Epidermal melanocyte (primary cell): ENCODE data around the gene FEN1.

Experiments used
- DNase-seq: peaks from one replicate; pipeline ENCODE4 v3.0.0; 2011; ENCODE audit warnings: low spot score; ENCODE audit not compliant: insufficient read length

Gene FEN1

DNA sequence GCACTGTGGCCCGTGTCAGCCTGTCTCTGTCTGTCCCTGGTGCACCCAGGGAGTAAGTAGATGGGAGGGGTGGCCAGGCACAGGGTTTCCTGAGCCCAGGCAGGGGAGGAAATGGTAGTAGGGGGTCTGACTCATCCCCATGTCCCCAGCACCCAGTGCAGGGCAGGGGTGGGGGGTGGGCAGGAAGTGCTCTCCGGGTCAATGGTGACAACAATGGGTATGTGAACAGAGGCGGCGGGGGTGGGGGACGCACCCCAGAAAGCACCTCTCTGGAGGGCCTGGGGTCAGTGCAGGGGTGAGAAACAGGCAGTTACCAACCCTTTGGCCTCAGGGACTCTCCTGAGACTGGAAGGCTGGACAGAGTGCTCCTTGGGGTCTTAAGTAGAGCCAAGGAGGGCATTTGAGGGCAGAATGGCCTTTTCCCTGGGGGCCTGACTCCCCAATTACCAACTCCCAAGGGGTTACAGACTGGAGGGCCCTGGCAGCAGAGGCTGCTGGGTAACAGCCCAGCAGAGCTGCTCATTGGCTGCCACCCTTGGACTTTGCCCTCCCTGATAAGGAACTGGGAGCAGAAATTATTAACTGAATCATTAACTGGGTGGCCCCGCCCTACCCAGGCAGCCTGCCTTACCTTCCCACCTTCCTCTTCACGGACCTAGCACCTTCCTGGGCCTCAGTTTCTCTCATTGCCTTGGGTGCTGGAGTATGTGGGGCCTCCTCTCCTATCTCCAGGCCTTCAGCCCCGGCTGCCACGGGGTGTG lies 36.1 kb upstream of the FEN1 start:
- no peak for DNase-seq

DNA sequence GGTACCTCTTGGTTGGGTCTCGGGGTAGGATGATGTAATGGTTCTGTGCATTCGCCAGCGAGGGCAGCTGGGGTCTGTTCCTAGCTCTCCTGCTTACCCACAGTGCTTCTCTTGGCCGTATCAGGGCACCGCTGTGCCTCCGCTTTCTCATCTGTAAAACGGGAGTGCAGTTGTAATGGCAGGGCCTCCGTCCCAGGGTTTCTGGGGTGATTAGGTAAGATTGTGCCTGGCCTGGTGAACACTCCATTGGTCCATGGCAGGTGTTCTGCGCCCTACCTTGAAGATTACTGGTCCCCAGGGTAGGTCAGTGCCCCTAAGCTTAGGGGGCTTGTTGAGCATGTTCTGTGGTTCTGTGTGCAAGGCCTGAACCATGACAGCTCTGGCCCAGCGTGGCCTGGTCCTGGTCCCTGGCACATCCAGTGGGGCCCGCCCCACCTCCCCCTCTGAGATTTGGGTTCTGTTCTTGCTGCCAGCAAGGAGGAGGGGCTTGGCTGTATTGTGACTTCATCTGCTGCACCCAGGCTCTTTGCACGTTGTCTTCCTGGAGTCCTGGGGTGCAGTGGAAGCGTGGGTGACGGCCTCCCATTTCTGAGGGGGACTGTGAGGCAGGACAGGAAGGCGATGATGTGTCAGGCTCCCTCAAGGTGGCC lies 35.4 kb upstream of the FEN1 start:
- DNase-seq = no peak

DNA sequence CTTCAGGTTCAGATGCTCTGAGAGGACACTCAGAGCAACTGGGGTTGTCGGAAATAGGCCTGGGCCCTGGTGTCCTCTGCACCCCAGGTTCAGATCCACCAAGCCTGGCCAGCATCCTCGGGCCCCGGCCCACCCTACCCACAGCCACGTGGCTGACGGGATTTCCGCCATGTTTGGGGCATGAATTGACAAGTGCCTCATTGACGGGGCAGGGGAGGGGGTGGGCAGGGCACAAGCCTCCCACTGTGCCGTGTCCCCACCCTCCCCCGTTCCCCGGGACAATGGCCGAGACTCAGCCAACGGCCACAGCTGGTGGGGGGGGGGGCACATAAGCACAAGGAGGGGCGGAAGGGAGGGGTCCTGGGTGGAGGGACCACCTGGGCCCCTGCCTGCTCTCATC lies 31.8 kb upstream of the FEN1 start:
- no peak for DNase-seq

DNA sequence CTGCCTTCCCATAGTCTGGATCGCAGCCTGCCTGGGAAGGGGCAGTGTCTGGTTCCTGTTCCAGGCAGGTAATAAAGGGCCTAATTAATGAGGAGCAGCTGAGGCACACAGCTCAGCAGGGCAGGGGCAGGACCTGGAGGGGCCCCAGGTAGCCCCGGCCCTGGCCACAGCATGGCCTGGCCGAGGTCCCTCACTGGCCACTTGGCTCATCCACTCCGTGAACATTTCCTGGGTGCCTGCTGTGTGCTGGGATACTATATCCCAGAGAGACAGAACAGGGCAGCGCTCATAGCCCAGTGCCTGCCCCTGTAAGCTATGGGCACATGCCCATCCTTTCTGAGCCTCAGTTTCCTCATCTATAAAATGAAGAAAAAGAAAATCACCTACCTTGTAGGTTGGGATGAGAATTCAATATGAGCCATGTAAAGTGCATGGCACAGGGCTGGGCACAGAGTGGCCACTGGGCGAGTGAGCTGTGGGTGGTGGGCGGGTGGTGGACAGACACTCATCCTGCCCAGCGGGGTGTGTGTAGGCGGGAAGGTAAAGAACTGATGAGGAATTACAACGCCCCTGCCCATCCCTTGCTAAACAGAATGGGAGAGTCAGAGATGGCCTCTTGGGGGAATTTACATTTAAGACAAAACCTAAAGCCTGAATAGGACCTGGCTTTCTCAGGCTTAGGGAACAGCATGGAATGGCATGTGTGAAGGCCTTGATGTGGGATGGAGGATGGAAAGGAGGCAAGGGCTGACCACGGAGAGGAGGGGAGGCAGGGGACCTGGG lies 31.1 kb upstream of the FEN1 start:
- DNase-seq = no peak

DNA sequence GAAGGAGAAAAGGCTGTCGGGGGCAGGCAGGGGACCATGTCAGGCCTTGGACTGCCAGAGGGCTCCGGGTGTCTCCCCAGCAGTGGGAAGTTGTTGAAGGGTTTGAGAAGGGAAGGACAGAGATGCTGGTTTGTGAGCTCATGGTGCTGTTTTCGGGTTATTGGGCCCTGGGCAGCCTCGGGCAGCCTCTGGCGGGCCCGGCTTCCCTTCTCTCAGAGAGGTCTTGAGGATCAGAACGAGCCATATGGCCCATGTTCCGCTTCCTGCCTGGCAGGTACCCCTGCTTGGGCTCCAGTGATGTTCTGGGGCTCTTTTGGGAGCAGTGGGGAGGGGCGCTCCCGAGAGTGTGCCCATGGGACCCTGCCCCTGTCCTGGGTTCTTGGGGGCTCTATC lies 30.5 kb upstream of the FEN1 start:
- DNase-seq = no peak

DNA sequence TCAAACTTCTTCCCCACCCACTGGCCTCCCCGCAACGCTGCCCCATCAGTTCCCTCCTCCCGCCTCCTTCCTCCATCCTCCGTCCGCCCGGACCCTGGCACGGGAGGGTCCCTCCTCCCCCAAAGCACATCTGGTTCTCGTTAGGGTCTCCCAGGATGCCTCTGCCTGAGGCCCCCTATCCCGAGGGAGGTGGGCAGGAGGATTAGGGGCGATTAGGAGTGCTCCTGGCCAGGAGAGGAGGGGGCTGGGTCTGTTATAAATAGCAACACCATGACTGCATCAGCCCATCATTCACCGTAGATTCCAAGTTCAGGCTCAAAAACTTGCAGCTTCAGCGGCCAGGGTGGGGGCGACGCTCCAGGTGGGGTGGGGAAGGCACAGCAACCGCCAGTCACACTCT lies 29.9 kb upstream of the FEN1 start:
- DNase-seq = no peak

DNA sequence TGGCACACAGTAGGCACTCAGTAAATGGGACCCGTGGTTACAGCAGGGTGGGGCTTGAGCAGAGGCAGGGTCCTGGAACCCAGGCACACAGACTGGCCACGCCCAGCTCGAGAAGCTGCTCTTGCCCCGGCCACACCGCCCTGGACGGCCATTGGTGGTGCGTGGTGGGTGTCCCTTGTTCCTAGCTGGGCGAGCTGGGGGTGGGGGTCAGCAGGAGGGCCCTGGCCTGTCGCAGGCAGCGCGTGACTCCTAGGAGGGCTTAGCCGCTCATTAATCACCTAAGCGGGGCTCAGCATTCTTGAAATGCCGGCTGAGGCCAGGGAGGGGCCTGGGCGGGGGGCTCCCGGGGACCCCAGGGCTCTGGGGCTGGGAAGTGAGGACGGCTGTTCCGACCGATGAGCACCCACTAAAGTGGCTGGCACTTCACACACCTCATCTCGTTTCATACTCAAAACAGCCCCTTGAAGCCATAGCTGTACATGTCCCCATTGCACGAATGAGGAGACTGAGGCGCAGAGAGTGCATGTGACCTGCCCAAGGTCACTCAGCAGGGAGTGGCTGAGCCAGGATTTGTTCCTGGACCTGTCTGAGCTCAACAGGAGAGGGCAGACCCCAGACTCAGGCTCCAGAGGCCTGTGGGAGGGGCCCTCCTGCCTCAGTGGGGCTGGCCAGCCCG lies 28.6 kb upstream of the FEN1 start:
- no peak for DNase-seq

DNA sequence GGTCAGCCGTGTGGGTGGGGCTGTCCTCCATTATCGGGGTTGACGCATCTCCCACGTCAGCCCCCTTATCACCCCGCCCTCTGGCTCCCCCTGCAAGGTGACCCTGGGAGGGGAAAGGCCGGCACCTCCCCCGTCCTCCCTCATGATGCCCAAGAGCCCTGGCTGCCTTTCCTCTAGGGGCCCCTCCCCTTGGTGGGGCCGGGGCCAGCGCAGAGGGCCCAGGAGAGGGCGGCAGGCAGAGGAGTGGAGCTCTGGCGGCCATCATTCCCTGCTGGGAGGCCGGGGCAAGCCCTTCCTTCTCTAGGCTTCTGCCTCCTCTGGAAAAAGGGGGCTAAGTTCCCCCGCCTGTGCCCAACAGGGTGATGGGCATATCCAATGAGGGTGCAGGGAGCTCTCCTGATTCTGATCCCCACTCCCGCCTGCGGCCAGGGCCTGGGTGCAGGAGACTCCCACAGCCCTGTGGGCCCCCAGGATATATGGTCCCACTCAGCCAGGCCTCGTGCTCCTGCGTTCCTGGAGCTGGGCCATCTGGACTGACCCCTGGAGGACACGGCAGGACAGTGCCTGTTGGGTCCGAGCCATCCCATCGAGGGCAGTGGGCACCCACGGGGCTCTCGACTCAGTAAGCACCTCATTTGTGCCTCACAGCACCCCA lies 28.0 kb upstream of the FEN1 start:
- no peak for DNase-seq

DNA sequence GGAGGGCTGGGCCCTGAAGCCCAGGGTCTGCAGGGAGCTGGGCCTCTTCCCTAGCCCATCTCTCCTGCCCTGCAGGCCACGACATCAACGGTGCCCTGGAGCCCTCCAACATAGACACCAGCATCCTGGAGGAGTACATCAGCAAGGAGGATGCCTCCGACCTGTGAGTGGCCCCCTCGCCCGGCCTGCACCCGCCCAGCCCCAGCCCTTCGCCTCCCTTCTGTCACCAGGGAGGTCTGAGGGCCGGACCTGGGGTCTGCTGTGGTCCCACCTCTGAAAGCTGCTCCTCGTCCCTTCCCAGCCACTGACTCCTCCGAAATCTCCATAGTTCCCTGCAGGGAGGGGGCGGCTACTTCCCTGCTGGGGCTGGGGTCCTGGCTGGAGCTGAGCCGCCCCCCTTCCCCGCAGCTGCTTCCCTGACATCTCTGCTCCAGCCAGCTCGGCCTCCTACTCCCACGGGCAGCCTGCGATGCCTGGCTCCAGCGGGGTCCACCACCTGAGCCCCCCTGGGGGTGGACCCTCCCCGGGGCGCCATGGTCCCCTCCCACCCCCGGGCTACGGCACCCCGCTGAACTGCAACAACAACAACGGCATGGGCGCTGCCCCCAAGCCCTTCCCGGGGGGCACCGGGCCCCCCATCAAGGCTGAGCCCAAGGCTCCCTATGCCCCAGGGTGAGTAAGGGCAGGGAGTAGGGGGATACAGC lies 27.0 kb upstream of the FEN1 start:
- DNase-seq = no peak

DNA sequence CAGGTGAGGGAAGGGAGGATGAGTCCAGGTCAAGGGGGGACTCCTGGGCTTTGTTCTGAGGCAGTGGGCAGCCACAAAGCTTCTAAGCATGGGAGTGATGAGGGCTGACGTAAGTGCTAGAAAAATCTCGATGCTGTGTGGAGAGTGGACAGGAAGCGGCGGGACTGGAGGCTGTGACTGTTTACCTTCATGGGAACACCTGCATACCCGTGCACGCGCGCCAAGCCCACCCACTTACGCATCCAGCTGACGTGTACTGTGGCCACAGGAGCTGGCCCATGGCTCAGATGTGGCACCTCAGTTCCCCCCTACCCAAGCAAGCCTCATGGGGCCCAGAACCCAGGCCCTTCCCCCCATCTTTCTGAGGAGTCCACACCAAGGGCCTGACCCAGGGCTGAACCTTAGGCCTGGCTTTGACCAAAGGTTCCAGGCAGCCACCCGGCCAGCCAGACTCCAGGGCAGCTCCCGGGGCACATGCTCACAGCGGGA lies 26.3 kb upstream of the FEN1 start:
- no peak for DNase-seq

DNA sequence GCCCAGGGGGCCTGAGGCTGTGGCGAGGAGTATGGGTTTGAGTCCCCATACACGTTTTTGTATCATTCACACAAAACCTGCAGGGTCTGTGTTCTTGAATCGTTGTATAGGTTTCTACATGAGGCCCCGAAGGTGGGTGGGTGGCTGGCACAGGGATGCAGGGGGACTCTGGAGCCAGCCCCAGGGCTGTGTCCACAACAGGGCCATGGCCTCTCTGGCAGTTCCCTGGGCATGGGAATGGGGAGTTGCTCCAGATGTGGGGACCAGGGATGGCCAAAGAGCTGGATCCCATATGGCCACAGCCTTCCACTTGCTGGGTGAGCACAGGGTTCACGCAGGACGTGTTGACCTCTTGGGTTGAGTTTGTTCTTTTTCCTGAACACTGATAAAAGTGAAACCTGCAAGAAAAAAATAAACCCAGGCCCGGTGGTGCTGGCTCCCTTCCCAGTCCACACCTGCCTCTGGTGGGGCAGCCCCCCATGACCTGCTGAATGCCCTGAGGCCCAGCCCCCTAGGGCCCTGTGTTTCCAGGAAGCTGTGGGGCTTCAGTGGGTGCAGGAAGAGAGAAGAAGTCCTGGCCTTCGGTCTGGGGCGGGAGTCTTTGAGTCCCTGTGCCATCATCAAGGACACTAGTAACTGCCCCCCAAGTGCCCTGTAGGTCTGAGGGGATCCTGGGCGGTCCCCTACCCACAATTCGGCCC lies 24.2 kb upstream of the FEN1 start:
- DNase-seq = no peak

DNA sequence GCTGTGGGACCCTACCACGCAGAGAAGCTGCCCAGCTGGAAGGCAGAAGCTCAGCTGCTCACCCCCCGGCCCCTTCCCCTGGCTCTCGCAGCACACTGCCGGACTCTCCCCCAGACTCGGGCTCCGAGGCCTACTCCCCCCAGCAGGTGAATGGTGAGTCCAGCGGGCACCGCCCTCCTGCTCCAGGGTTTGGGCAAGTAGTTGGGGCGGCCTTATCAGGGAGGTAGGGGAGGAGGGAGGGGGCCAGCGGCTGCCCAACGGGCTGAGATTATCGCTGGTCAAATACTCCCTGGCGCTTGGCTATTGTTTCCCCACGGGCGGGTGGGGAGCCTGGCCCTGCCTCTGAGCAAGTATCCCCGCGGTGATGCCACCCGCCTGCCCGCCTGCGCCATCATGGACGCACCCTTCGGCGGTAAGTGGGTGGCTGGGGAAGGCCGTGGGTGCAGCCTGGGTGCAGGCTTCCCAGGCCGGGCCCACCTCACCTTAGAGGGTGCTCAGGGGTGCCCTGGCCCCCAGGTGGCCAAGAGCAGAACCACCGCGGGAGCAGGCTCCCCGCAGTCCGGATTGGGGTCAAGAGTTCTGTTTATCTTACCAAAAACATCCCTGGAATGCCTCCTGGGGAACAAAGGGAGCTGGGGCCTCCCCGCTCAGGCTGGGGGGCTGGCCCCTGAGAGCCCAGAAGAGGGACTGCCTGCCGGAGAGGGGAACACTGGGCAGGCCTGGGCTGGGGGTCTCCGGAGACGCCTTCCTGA lies 23.4 kb upstream of the FEN1 start:
- DNase-seq = no peak

DNA sequence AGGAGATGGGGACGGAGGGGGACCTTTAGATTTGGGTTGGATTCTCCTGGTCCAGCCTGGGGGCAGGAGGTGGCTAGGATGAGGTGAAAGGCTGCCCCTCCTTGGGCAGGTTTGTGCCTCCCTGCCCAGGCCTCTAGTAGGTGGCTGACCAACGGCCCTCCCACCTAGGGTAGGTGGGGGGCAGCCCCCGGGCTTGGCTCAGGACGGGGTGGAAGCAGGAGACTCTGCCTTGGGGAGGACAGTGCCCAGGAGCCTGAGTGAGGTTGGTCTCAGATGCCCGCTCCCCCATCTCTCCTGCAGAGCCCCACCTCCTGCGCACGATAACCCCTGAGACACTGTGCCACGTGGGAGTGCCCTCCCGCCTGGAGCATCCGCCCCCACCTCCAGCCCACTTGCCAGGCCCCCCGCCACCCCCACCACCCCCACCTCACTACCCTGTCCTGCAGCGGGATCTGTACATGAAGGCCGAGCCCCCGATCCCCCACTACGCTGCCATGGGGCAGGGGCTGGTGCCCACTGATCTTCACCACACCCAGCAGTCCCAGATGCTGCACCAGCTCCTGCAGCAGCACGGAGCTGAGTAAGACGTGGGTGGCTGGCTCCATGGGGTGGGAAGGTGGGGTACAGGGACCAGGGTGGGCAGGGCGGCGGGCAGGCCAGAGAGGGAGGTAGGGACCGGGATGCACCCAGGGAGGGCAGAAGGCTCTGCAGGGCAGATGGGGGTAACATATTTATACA lies 22.6 kb upstream of the FEN1 start:
- DNase-seq = no peak

DNA sequence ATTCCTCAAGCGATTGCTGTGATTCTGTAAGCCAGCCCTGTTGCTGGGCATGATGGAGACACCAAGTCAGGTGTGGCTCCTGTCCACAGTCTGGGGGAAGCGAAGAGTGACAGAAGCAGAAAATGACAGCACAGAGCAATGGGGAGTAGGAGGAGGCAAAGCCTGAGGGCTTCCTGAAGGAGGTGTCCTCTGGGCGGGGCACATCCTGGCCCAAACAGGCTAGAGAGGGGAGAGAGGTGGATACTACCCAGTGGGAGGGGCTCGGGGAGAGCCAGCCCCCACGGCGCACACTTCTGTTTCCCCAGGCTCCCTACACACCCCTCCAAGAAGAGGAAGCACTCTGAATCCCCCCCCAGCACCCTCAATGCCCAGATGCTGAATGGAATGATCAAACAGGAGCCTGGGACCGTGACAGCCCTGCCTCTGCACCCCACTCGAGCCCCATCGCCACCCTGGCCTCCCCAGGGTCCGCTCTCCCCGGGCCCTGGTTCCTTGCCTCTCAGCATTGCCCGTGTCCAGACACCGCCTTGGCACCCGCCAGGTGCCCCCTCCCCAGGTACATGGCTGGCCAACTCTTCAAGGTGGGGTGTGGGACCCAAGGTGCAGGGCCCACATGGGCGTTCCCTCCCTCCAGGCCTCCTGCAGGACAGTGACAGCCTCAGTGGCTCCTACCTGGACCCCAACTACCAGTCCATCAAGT lies 21.4 kb upstream of the FEN1 start:
- no peak for DNase-seq

DNA sequence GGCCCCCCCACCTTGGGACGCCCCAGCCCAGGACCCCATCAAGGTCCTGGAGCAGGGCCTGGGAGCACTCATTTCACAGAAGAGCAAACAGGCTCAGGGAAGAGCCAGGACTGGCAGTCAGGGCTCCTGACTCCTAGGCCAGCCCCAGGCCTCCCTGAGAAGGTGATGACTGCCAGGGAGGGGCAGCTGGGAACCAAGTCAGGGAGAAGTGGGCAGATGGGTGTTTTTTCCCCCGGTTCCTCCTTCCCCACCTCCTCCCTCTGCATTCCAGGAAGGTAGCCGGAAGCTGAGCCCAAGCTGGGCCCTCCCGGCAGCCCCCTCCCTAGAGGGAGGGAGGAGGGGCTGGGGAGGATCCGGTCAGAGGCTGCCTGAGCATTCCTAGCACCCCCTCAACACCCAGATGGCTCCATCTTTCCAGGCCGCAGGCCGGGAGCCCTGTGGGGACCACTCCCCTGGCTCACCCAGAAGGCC lies 20.7 kb upstream of the FEN1 start:
- DNase-seq = no peak

DNA sequence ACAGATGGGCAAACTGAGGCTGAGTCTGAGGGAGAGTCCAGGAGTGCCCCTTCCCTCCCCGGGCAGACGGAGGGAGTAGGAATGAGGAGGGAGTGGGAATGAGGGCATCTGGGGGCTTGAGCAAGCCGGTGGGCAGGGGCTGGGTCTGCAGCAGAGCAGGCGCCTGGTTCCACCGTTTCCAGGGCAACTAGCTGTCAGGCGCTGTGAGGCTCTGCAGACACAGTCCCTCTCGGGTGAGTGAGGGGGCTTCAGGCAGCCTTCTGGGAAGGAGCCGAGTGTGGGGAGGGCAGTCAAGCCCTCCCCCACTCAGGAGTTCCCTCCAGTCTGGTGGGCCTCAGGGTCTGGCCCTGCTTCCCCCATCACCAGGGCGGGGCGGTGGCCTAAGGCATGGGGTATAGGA lies 19.4 kb upstream of the FEN1 start:
- no peak for DNase-seq

DNA sequence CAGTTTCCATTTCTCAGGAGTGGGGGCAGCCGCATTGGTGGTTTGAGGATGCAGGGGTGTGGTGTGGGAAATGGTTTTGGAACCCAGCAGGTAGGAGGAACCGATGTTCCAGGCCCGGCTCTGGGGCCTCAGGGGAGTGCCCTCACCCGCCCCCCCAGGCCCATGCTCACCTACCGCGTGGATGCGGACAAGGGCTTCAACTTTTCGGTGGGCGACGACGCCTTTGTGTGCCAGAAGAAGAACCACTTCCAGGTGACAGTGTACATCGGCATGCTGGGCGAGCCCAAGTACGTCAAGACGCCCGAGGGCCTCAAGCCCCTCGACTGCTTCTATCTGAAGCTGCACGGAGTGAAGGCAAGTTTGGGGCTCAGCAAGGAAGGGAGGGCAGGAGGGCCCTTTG lies 18.9 kb upstream of the FEN1 start:
- DNase-seq = no peak

DNA sequence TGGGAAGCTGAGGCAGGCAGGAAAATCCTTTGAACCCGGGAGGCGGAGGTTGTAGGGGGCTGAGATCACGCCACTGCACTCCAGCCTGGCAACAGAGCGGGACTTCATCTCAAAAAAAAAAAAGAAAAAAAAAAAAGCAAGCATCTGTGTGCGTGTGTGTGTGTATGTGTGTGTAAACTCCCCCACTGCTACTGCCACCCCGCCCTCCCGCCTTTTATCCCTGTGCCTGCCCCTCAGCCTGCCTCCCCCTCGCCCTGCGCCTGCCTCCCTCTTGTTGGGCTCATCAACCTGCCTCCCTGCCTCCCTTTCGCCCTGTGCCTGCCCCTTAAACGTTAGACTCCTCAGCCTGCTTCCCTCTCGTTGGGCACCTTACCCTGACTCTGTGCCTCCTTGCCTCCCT lies 18.3 kb upstream of the FEN1 start:
- DNase-seq = no peak
